ENCODE data around the gene TPRX1.

DNA sequence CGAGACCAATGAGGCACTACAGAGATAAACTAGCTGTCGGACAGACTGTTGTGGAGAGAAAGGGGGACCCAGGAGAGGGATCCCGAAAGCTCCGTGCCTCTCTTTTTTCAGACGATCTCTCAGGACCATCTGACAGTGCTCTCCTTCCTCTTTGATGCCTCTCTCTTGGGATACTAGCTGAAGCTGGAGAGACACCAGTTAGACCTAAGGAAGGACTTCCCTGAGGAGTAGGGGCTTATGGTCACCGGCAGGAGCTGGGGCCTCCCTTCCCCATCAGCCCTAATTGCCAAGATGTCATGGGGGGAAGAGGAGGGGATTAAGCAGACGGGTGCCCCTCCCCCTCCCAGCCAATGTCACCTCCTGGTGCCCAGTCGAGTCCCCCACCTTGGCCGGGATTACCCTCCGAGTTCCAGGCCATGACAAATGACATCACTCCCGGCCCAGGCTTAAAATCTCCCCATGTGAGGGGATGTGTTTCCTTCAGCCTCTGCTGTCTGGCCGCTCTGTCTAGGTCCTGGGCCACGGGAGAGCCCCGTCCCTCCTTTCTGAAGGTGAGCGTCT, 17.2 kb upstream of the TPRX1 start, which contains the start of gene CRX:
- TF ChIP-seq, protein P1, sequence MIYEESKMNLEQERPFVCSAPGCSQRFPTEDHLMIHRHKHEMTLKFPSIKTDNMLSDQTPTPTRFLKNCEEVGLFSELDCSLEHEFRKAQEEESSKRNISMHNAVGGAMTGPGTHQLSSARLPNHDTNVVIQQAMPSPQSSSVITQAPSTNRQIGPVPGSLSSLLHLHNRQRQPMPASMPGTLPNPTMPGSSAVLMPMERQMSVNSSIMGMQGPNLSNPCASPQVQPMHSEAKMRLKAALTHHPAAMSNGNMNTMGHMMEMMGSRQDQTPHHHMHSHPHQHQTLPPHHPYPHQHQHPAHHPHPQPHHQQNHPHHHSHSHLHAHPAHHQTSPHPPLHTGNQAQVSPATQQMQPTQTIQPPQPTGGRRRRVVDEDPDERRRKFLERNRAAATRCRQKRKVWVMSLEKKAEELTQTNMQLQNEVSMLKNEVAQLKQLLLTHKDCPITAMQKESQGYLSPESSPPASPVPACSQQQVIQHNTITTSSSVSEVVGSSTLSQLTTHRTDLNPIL (CRISPR knock-in tag; IDR thresholded peaks at IDR 0.05; ENCODE audit: low read depth): no peak
- no peak for TF ChIP-seq TCF4 (CRISPR knock-in tag; IDR thresholded peaks at IDR 0.05; ENCODE audit: borderline replicate concordance)
- no peak for TF ChIP-seq PPARA (CRISPR knock-in tag; IDR thresholded peaks at IDR 0.05; ENCODE audit: borderline replicate concordance)
- TF ChIP-seq BACH2 (CRISPR knock-in tag; IDR thresholded peaks at IDR 0.05; ENCODE audit: borderline replicate concordance): no peak

Data from SK-N-SH treated with all-trans-retinoic acid at 6 μM for 48 hours (cell line).